NCI-H128 (cell line): ENCODE results near the gene GPR18.
"Not testable (repeated sequence)": the region's sequence is repeated elsewhere in the genome, so short reads cannot be mapped to it uniquely, and the experiment has no call there.

Experiments
- DNase-seq: peaks from one replicate; lab custom pipeline; 2025; ENCODE audit not compliant: unreplicated experiment; lab: John Stamatoyannopoulos, UW

Gene GPR18

DNA sequence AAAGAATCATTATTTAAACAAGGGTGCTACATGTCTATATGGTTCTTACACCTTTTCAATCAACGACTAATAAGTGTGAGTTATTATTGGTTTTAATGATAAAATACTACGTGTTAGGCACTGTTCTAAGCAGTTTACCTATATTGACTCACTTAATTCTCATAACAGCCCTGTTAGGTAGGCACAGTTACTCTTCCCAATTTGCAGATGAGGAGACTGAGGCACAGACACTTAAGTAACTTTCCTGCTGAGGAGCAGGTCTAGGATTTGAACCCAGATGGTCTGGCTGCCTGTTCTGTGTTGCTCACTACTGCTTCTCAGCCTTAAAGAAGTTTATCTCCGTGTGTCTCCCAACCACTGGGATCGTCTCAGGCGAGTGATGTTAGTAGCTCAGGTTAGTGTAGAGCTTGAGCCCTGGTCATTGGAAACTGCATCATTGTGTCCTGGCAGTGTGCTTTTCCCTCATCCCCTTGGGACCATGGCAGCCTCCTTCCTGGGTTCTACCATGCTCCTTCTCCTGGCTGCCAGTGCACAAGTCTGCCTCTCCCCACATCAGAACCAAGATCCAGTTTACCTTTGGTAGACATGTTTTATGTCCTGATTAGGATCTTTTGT is 46.7 kb downstream of the GPR18 start:
- DNase-seq, result no peak

DNA sequence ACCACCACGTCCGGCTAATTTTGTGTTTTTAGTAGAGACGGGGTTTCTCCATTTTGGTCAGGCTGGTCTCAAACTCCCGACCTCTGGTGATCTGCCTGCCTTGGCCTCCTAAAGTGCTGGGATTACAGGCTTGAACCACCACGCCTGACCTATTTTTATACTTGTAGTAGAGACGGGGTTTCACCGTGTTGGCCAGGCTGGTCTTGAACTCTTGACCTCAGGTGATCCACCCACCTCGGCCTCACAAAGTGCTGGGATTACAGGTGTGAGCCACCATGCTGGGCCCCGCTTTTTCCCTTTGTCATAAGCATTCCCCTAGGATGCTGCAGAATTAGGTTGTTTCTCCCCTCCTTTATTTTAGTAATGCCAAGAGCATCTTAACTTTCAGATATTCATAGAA is 47.6 kb downstream of the GPR18 start:
- DNase-seq, result not testable (repeated sequence)

DNA sequence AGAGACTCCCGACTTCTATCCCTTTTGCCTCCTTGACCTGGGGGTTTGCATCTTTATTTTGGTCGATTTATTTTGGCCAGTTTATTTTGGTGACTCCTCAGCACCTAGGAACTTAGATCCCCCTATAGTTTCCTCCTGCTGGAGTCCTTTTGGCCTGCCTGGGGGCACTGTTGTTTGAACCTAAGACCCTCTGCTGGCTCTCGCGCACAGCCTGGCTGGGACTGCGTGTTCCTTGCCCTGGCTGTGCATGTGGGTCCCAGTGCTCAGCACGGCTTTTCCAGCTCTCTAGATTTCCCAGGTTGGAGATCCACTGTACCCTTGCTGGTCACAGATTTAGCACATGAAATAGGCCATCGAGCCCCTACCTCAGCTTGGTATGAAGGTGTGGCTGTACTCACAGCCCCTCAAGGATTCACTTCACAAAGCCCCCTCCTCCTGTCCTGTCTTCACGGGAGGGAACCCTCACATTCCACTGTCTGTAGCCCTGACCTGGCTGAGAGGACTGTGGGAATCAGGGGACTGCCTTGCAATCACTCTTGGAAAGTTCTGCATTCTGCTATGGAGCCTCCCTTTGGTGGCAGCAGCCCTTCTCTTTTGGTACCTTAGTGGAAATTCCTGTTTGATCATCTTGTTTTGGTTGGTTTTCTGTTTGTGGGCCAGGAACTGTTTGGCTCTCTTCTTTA is 49.2 kb downstream of the GPR18 start:
- DNase-seq, result no peak

DNA sequence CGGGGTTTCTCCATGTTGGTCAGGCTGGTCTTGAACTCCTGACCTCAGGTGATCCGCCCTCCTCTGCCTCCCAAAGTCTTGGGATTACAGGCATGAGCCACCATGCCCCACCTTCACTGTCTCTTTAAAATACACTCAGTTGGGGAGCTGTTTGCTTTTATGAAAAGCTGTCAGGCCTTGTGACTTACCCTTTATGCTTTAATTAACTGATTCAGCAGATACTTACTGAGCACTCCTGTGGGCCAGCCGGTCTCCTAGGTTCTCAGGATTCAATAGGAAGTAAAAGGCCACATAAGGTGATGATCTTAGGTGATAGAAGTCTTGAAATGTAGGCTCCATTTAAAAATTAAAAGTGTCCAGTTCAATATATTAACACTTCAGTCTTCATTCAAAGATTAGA is 50.0 kb downstream of the GPR18 start:
- no peak for DNase-seq

DNA sequence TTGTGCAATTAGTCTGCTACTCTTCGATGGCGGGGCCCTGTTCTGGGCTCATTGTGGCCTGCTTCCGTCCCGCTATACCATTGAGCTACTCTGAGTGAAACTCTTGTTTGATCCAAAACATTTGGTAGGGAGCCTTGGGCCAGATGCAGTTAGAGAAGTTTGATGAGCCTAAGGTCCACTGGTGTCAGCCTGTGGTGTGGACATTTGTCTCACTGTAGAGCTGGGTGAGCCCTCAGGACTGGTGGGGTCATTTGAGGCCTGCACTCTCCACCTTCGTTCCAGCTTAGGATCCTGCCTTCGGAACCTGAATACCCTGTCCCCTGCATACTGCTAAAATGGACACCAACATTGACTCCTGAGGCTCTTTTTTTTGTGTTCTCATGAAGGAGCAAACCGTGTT is 50.7 kb downstream of the GPR18 start:
- no peak for DNase-seq

DNA sequence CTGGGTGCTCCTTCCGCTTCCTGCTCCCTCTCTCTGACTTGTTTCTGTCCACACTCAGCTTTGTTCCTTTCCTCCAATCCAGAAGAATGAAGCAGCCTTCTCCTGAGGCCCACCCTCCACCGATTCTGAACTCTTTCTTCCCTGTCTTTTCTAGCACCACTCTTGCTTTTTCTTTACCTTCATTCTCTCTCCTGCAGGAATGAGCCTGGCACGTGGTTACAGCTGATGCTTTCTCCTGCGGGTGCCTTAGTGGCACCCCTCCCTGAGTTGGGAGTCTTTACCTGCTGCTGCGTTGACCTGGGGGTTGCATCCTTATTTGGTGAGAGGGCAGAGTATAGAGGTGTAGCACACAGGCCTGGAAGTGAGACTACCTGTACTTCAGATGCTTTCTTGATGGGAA is 51.3 kb downstream of the GPR18 start:
- no peak for DNase-seq

DNA sequence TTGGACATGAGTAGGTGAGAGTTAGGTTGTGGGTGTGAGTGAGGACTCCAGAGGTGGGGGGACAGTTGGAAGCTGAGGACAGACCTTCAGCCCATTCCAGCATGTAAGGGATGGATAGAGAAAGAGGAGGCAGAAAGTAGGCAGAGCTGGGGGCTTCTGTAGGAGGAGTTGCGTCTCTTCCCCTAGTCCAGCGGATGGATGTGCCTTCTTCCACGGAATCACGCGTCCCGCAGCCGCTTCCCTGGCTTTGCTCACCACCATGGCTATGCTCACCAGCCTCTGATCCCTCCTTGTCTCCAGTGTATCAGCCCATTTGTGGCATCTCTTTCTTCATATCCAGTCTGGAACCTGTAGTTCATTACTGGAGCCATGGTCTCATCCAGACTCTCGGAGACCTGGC is 52.0 kb downstream of the GPR18 start:
- DNase-seq, result no peak

DNA sequence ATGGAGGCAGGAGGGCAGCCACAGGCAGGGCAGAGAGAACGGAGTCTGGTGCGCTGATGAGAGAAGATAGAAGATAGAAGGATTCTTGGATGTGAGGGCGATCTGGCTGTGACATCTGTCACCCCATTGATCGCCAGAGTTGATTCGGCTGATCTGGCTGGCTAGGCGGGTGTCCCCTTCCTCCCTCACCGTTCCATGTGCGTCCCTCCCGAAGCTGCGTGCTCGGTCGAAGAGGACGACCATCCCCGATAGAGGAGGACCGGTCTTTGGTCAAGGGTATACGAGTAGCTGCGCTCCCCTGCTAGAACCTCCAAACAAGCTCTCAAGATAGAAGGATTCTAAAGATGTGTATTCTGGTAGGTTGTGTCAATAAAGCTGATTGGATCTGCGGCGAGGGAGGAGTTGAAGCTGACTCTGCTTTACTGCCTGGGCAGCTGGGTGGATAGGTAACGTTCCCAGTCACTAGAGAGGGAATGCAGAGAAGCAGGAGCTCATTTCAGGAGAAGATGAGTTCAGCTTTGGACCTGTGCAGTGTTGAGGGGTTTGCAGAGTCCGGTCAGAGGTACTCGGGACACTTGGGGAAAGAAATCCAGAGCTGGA is 52.5 kb downstream of the GPR18 start:
- no peak for DNase-seq
